OCI-LY1 (cell line): ENCODE measurements around the gene AUH.

Source experiments
- H2AFZ ChIP-seq: fragments of 200-600 bp; sonication (generic), shearing (Covaris generic); 2 replicates; pipeline ENCODE4 v1.6.0; 2014; ENCODE audit warnings: antibody characterized with exemption, mild to moderate bottlenecking, low read length
- H3F3A ChIP-seq: fragments of 200-600 bp; sonication (generic), shearing (Covaris generic); 2 replicates; pipeline ENCODE4 v1.6.0; 2014; ENCODE audit warnings: mild to moderate bottlenecking, antibody characterized with exemption, low read length, moderate library complexity; ENCODE audit not compliant: insufficient read depth
- H3K27ac ChIP-seq: fragments of 200-600 bp; sonication (generic); 2 replicates; pipeline ENCODE4 v1.5.1; 2014; ENCODE audit warnings: low read length, mixed run types, mild to moderate bottlenecking, low read depth; ENCODE audit not compliant: poor library complexity, severe bottlenecking
- H3K27me3 ChIP-seq: fragments of 200-600 bp; sonication (generic); 2 replicates; pipeline ENCODE4 v1.6.0; 2014; ENCODE audit warnings: antibody characterized with exemption, mild to moderate bottlenecking, low read length, moderate library complexity; ENCODE audit not compliant: insufficient read depth
- H3K36me3 ChIP-seq: fragments of 200-600 bp; sonication (generic); 2 replicates; pipeline ENCODE4 v1.6.1; 2014; ENCODE audit warnings: mild to moderate bottlenecking, antibody characterized with exemption, low read length, moderate library complexity, mixed read lengths; ENCODE audit not compliant: insufficient read depth
- H3K4me1 ChIP-seq: fragments of 200-600 bp; sonication (generic); 2 replicates; pipeline ENCODE4 v1.5.1; 2014; ENCODE audit warnings: mild to moderate bottlenecking, low read length, moderate library complexity; ENCODE audit not compliant: insufficient read depth, severe bottlenecking
- H3K4me2 ChIP-seq: fragments of 200-600 bp; sonication (generic), shearing (Covaris generic); 2 replicates; pipeline ENCODE4 v1.6.1; 2014; ENCODE audit warnings: low read length
- H3K4me3 ChIP-seq: fragments of 200-600 bp; sonication (generic); 2 replicates; pipeline ENCODE4 v1.5.1; 2014; ENCODE audit warnings: low read length, low read depth, mild to moderate bottlenecking, mixed read lengths; ENCODE audit not compliant: poor library complexity, severe bottlenecking
- H3K79me2 ChIP-seq: fragments of 200-600 bp; shearing (Covaris generic); 2 replicates; pipeline ENCODE4 v1.6.1; 2016; ENCODE audit warnings: mixed run types, low read length, mixed read lengths; ENCODE audit not compliant: insufficient read depth
- H3K9ac ChIP-seq: fragments of 200-600 bp; sonication (generic), shearing (Covaris generic); 2 replicates; pipeline ENCODE4 v1.6.1; 2014; ENCODE audit warnings: mild to moderate bottlenecking, low read length, mixed read lengths
- H3K9me2 ChIP-seq: fragments of 200-600 bp; sonication (generic), shearing (Covaris generic); 2 replicates; pipeline ENCODE4 v1.6.1; 2014; ENCODE audit warnings: low read depth, mild to moderate bottlenecking, low read length, mixed read lengths
- H3K9me3 ChIP-seq: fragments of 200-600 bp; shearing (Covaris generic); 2 replicates; pipeline ENCODE4 v1.6.1; 2014; ENCODE audit warnings: low read length, mixed read lengths
- H4K20me1 ChIP-seq: fragments of 200-600 bp; sonication (generic), shearing (Covaris generic); 2 replicates; pipeline ENCODE4 v1.6.0; 2016; ENCODE audit warnings: mild to moderate bottlenecking, low read length; ENCODE audit not compliant: insufficient read depth
- CTCF ChIP-seq: fragments of 200-600 bp; sonication (generic), shearing (Covaris generic); IDR thresholded peaks from 2 replicates; pipeline ENCODE4 v1.5.1; 2017; ENCODE audit warnings: mild to moderate bottlenecking, antibody characterized with exemption, low read length, moderate library complexity, mixed read lengths
- EZH2 ChIP-seq: fragments of 200-600 bp; sonication (generic), shearing (Covaris generic); IDR thresholded peaks from 2 replicates; pipeline ENCODE4 v1.8.0; 2017; ENCODE audit warnings: borderline replicate concordance, mixed run types, mild to moderate bottlenecking, antibody characterized with exemption, low read length, moderate library complexity, mixed read lengths

The AUH gene

GRCh38 chr9:91349115-91349555, 12.6 kb downstream of the AUH start:
- Histone ChIP-seq H2AFZ (no peak overlapping the region), H3K4me2 (no peak overlapping the region), H3K4me3 (no peak overlapping the region), H3K79me2 (no peaks in the 10 kb centered on the region), H3F3A (no peaks in the 10 kb centered on the region), H3K9ac (no peak overlapping the region), H4K20me1 (no peaks in the 10 kb centered on the region), H3K27me3 (no peaks in the 10 kb centered on the region), H3K9me3 (no peaks in the 10 kb centered on the region), H3K9me2 (no peaks in the 10 kb centered on the region), H3K36me3 (peaks cover 35% of the 10 kb centered on the region), H3K27ac (no peak overlapping the region), H3K4me1 (no peaks in the 10 kb centered on the region)
- TF ChIP-seq CTCF (no peak), EZH2 (no peak)

- Histone ChIP-seq H3K36me3 (peaks cover 31% of the 10 kb centered on the region), H3K9me3 (no peaks in the 10 kb centered on the region), H4K20me1 (no peaks in the 10 kb centered on the region), H3K4me2 (no peak overlapping the region), H3K27me3 (no peaks in the 10 kb centered on the region), H3F3A (no peaks in the 10 kb centered on the region), H3K4me1 (no peaks in the 10 kb centered on the region), H3K27ac (no peak overlapping the region), H3K4me3 (no peak overlapping the region), H3K9me2 (no peaks in the 10 kb centered on the region), H3K9ac (no peak overlapping the region), H3K79me2 (no peaks in the 10 kb centered on the region), H2AFZ (no peak overlapping the region)
- TF ChIP-seq CTCF (no peak), EZH2 (no peak)
Observed at GRCh38 chr9:91348191-91348807, 13.4 kb downstream of the AUH start.

GRCh38 chr9:91347377-91347776, 14.3 kb downstream of the AUH start:
- H2AFZ ChIP-seq, result no peak overlapping the region
- no peak overlapping the region for H3K4me3 ChIP-seq
- TF ChIP-seq CTCF (no peak), EZH2 (no peak)
- H3K27ac ChIP-seq, result no peak overlapping the region
- no peaks in the 10 kb centered on the region for H3K9me2 ChIP-seq
- no peaks in the 10 kb centered on the region for H3K79me2 ChIP-seq
- peaks cover 23% of the 10 kb centered on the region for H3K36me3 ChIP-seq
- H3K27me3 ChIP-seq, result no peaks in the 10 kb centered on the region
- no peaks in the 10 kb centered on the region for H3K4me1 ChIP-seq
- H3K9me3 ChIP-seq, result no peaks in the 10 kb centered on the region
- no peak overlapping the region for H3K9ac ChIP-seq
- H4K20me1 ChIP-seq, result no peaks in the 10 kb centered on the region
- H3F3A ChIP-seq, result no peaks in the 10 kb centered on the region
- H3K4me2 ChIP-seq, result no peak overlapping the region
